ENCODE data around the gene TMEM242. TPM values are rescaled to one million over a fixed set of nuclear protein-coding genes. Genes with fewer than 3 reads are reported as not detected.
A peak's percentile ranks its signal among the peaks of the same experiment; 100 is the strongest.

The TMEM242 gene
- total RNA-seq, 2 experiments from 2014 or later = 9.2 to 10.1 TPM

- no peak overlapping the region for H3K27ac Mint-ChIP-seq
- no peaks in the 10 kb centered on the region for H3K9me3 Mint-ChIP-seq
- DNase-seq (no peak), ATAC-seq (ENCODE audit: low read depth) (no peak)
- H3K27me3 Mint-ChIP-seq = no peaks in the 10 kb centered on the region
- peaks cover 9% of the 10 kb centered on the region for H3K4me1 Mint-ChIP-seq
- H3K4me3 Mint-ChIP-seq = no peak overlapping the region
- H3K36me3 Mint-ChIP-seq = peaks cover 5% of the 10 kb centered on the region
- POLR2A ChIA-PET = no interaction called here
Observed at GRCh38 chr6:157291356-157291755, 32.0 kb downstream of the TMEM242 start.

- no peaks in the 10 kb centered on the region for H3K27me3 Mint-ChIP-seq
- ATAC-seq (ENCODE audit: low read depth) (no peak), DNase-seq (no peak)
- peaks cover 9% of the 10 kb centered on the region for H3K4me1 Mint-ChIP-seq
- POLR2A ChIA-PET = no interaction called here
- no peak overlapping the region for H3K27ac Mint-ChIP-seq
- H3K36me3 Mint-ChIP-seq = peaks cover 5% of the 10 kb centered on the region
- no peaks in the 10 kb centered on the region for H3K9me3 Mint-ChIP-seq
- H3K4me3 Mint-ChIP-seq = no peak overlapping the region
Observed at GRCh38 chr6:157290797-157291196, 32.5 kb downstream of the TMEM242 start.

- ATAC-seq (ENCODE audit: low read depth) (no peak), DNase-seq (no peak)
- no peak overlapping the region for H3K4me3 Mint-ChIP-seq
- peaks cover 5% of the 10 kb centered on the region for H3K36me3 Mint-ChIP-seq
- H3K27ac Mint-ChIP-seq = no peak overlapping the region
- H3K4me1 Mint-ChIP-seq = peaks cover 9% of the 10 kb centered on the region
- H3K9me3 Mint-ChIP-seq = no peaks in the 10 kb centered on the region
- POLR2A ChIA-PET = no interaction called here
- no peaks in the 10 kb centered on the region for H3K27me3 Mint-ChIP-seq
Observed at GRCh38 chr6:157289764-157290163, 33.6 kb downstream of the TMEM242 start.

- ATAC-seq (ENCODE audit: low read depth) = no peak
- Mint-ChIP-seq H3K9me3 (no peaks in the 10 kb centered on the region), H3K27me3 (no peaks in the 10 kb centered on the region), H3K4me1 (peaks cover 9% of the 10 kb centered on the region), H3K4me3 (no peak overlapping the region), H3K27ac (no peak overlapping the region), H3K36me3 (peaks cover 4% of the 10 kb centered on the region)
- POLR2A ChIA-PET = interaction anchor here (0.6 kb wide), 1 partner anchor 15 kb away, joined by 3 read pairs; no protein-coding TSS in a partner anchor
- no peak for DNase-seq
Observed at GRCh38 chr6:157288575-157288974, 34.7 kb downstream of the TMEM242 start.

GRCh38 chr6:157287923-157288322 lies 35.4 kb downstream of the TMEM242 start:
- Mint-ChIP-seq H3K27me3 (no peaks in the 10 kb centered on the region), H3K4me1 (peaks cover 9% of the 10 kb centered on the region), H3K27ac (no peak overlapping the region), H3K36me3 (peaks cover 4% of the 10 kb centered on the region), H3K9me3 (no peaks in the 10 kb centered on the region), H3K4me3 (no peak overlapping the region)
- DNase-seq (no peak), ATAC-seq (ENCODE audit: low read depth) (no peak)
- POLR2A ChIA-PET = no interaction called here

- no peaks in the 10 kb centered on the region for H3K27me3 Mint-ChIP-seq
Observed at GRCh38 chr6:157287247-157287850, 36.0 kb downstream of the TMEM242 start.

GRCh38 chr6:157285422-157285779 lies 37.9 kb downstream of the TMEM242 start:
- Mint-ChIP-seq H3K27ac (no peak overlapping the region), H3K4me3 (no peak overlapping the region), H3K27me3 (no peaks in the 10 kb centered on the region), H3K4me1 (no peaks in the 10 kb centered on the region), H3K36me3 (peaks cover 1% of the 10 kb centered on the region), H3K9me3 (no peaks in the 10 kb centered on the region)
- DNase-seq (no peak), ATAC-seq (ENCODE audit: low read depth) (no peak)
- POLR2A ChIA-PET = no interaction called here

More at GRCh38 chr6:157287247-157287850, 36.0 kb downstream of the TMEM242 start:
- H3K4me3 Mint-ChIP-seq = no peak overlapping the region
- peaks cover 4% of the 10 kb centered on the region for H3K36me3 Mint-ChIP-seq
- POLR2A ChIA-PET = no interaction called here
- no peaks in the 10 kb centered on the region for H3K9me3 Mint-ChIP-seq
- H3K4me1 Mint-ChIP-seq = peaks cover 5% of the 10 kb centered on the region
- H3K27ac Mint-ChIP-seq = no peak overlapping the region
- ATAC-seq (ENCODE audit: low read depth) (no peak), DNase-seq (no peak)

GRCh38 chr6:157284738-157285421 lies 38.4 kb downstream of the TMEM242 start:
- no peak for ATAC-seq (ENCODE audit: low read depth)
- Mint-ChIP-seq H3K9me3 (no peaks in the 10 kb centered on the region), H3K4me1 (no peaks in the 10 kb centered on the region), H3K4me3 (no peak overlapping the region), H3K27ac (no peak overlapping the region), H3K27me3 (no peaks in the 10 kb centered on the region), H3K36me3 (peaks cover 1% of the 10 kb centered on the region)
- DNase-seq = no peak
- POLR2A ChIA-PET = no interaction called here

GRCh38 chr6:157283900-157284737 lies 39.2 kb downstream of the TMEM242 start:
- no peak overlapping the region for H3K27ac Mint-ChIP-seq

GRCh38 chr6:157283330-157283898 lies 39.9 kb downstream of the TMEM242 start:
- no peaks in the 10 kb centered on the region for H3K36me3 Mint-ChIP-seq
- H3K27me3 Mint-ChIP-seq = peaks cover 7% of the 10 kb centered on the region
- DNase-seq (no peak), ATAC-seq (ENCODE audit: low read depth) (no peak)
- no peak overlapping the region for H3K4me3 Mint-ChIP-seq
- H3K9me3 Mint-ChIP-seq = no peaks in the 10 kb centered on the region
- no peak overlapping the region for H3K27ac Mint-ChIP-seq
- H3K4me1 Mint-ChIP-seq = peaks cover 1% of the 10 kb centered on the region
- POLR2A ChIA-PET = no interaction called here

More at GRCh38 chr6:157283900-157284737, 39.2 kb downstream of the TMEM242 start:
- Mint-ChIP-seq H3K9me3 (no peaks in the 10 kb centered on the region), H3K4me1 (no peaks in the 10 kb centered on the region), H3K27me3 (peaks cover 1% of the 10 kb centered on the region), H3K36me3 (peaks cover 1% of the 10 kb centered on the region), H3K4me3 (no peak overlapping the region)
- ATAC-seq (ENCODE audit: low read depth) (no peak), DNase-seq (no peak)
- POLR2A ChIA-PET = no interaction called here

- H3K4me1 Mint-ChIP-seq = peaks cover 1% of the 10 kb centered on the region
- no peak overlapping the region for H3K4me3 Mint-ChIP-seq
- POLR2A ChIA-PET = no interaction called here
- no peaks in the 10 kb centered on the region for H3K9me3 Mint-ChIP-seq
- peaks cover 10% of the 10 kb centered on the region for H3K27me3 Mint-ChIP-seq
- no peaks in the 10 kb centered on the region for H3K36me3 Mint-ChIP-seq
- DNase-seq (no peak), ATAC-seq (ENCODE audit: low read depth) (no peak)
- H3K27ac Mint-ChIP-seq = no peak overlapping the region
Observed at GRCh38 chr6:157282284-157282683, 41.0 kb downstream of the TMEM242 start.

- Mint-ChIP-seq H3K27me3 (peaks cover 15% of the 10 kb centered on the region), H3K36me3 (no peaks in the 10 kb centered on the region), H3K4me3 (no peak overlapping the region), H3K27ac (no peak overlapping the region), H3K9me3 (no peaks in the 10 kb centered on the region), H3K4me1 (peaks cover 1% of the 10 kb centered on the region)
- no peak for DNase-seq
- POLR2A ChIA-PET = no interaction called here
- ATAC-seq (ENCODE audit: low read depth) = peak; percentile 33
Observed at GRCh38 chr6:157281570-157281969, 41.7 kb downstream of the TMEM242 start.

- Mint-ChIP-seq H3K9me3 (no peaks in the 10 kb centered on the region), H3K27ac (no peak overlapping the region), H3K36me3 (no peaks in the 10 kb centered on the region), H3K27me3 (peaks cover 15% of the 10 kb centered on the region), H3K4me1 (peaks cover 1% of the 10 kb centered on the region), H3K4me3 (no peak overlapping the region)
- POLR2A ChIA-PET = no interaction called here
- ATAC-seq (ENCODE audit: low read depth) (no peak), DNase-seq (no peak)
Observed at GRCh38 chr6:157280947-157281346, 42.4 kb downstream of the TMEM242 start.
